HEK293 (cell line): Measurements from ENCODE around the gene TBXA2R.

Source experiments
- ZBTB10 ChIP-seq: fragments of 450-650 bp; formaldehyde crosslinking; IDR thresholded peaks from 2 replicates; pipeline ENCODE4 v1.5.1; 2016; ENCODE audit warnings: missing biosample characterization, missing genetic modification characterization
- ZBTB11 ChIP-seq: fragments of 450-650 bp; formaldehyde crosslinking; conservative IDR thresholded peaks from 2 replicates; pipeline ENCODE4 v1.5.1; 2016; ENCODE audit warnings: low read depth, missing biosample characterization, missing genetic modification characterization
- ZNF175 ChIP-seq: fragments of 450-650 bp; formaldehyde crosslinking; IDR thresholded peaks from 2 replicates; pipeline ENCODE4 v1.5.1; 2016; ENCODE audit warnings: missing biosample characterization, missing genetic modification characterization

GRCh38 chr19:3642296-3642695, 35.6 kb upstream of the TBXA2R start:
- no peak for TF ChIP-seq ZBTB11 (tag by site-specific recombination)
- no peak for TF ChIP-seq ZBTB10 (tag by site-specific recombination)
- TF ChIP-seq ZNF175 = no peak
